ENCODE results near the gene PPP1R3C.
A peak's percentile ranks its signal among the peaks of the same experiment; 100 is the strongest.

PPP1R3C gene

DNA sequence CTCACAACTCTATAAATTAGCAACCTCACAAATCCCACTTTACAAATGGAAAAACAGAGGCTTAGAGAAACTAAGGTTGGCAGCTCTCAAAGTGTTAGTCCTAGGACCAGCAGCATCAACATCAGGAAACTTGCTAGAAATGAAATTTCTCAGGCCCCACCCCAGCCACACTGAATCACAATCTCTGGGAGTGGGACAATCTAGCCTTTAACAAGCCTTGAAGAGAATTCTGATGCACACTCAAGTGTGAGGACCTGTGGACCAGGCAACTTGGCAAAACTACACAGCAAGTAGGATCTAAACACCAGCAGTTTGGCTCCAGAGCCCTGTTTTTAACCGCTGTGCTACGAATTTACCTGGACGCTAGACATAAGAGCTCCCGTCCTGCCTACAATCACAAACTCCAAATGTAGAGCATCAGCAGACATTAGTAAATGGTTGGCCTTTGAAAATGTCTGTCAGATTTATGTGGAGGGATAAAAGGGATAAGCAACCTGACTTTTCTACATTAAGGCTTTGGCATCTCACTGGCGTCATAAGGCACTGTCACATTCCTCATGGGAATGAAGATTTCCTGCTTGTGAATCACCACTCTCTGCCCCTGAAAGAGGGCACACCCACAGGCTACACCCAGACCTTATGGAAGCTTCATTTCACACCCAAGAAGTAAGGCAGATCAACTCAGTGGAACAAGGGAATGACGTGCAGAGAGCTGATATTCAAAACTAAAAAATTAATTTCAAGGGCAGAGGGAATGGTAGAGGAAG is 34.5 kb downstream of the PPP1R3C start:
- no peak for DNase-seq

DNA sequence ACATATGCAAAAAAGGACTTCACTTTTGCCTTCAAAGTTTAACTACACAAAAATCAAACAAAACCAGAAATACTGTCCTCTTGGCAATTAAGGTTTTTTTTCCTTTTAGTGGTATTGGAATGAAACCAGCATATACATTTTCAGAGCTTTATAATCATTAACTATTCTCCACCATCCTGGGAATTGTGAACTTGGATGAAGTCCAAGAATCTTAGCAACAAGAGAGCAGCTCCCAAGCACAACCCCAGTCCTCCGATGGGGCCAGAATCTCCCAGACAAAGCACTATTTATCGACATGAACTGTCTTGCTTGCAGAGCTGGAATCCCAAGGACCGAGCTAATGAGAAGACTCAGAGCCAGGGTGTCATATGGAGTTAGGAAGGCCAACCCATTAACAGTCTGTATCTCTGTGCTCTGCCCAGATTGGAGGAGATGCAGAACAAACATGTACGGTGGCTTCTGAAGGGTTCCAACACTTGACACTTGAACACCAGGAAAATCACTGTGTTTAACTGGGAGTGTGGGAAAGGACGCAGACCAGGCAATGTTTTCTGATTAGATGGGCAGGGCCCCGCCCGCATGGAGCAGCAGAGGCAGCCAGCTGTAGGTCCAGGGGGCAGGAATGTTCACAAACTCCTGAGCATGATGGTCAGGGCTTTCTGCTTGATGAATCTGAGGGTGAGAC is 35.5 kb downstream of the PPP1R3C start:
- no peak for DNase-seq

DNA sequence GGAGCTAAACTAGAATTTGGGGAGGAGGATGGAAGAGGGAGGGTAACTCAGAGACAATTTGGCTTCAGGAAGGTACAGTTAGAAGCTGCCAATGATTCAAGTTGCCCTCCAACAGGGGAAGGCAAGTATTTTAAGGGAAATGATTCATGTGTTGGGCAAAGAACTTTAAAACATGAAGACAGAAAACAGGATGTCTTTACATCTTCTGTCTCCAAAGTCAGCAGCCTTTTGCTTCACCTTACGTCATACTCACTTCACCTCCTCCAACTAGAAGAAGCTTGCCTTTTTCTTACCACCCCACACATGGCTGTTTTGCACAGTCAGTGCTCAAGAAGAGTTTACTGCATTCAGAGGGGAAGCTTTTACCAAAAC is 36.1 kb downstream of the PPP1R3C start:
- DNase-seq = no peak

DNA sequence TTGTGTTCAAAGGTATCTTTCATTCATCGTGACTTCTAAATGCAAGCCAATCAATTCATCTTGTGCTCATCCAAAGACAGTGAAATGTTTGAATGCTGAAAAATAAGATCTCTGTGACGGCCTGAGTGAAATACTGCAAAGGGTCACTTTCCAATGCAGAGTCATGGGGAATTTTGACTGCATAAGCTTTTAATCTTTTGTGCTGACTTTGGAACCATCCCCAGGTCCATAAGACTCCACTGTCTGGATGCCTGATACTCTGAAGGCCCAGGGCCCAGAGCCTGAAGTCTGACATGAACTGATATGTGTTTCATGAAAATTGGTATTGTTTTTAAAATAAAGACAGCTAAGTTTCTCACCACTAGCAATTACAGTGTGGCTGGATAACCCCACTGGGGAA is 39.0 kb downstream of the PPP1R3C start:
- no peak for DNase-seq

DNA sequence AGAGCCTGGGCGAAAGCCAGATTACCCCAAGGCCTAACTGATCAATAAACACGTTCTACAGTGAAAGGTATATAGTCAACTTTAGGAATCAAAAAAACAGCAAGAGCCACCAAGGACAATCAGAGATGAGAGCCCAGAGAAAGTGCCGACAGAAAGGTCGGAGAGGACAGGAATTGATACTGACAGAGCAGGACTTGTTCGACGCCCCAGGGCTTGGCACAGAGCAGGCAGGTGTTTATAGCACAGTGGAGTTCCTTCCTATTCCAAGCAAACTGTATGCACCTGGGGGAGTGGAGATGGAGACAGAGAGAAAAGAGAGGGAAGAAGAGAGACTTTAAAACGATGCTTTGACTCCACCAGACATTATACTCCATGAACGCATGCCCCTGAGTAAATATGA is 39.5 kb downstream of the PPP1R3C start:
- DNase-seq = no peak

DNA sequence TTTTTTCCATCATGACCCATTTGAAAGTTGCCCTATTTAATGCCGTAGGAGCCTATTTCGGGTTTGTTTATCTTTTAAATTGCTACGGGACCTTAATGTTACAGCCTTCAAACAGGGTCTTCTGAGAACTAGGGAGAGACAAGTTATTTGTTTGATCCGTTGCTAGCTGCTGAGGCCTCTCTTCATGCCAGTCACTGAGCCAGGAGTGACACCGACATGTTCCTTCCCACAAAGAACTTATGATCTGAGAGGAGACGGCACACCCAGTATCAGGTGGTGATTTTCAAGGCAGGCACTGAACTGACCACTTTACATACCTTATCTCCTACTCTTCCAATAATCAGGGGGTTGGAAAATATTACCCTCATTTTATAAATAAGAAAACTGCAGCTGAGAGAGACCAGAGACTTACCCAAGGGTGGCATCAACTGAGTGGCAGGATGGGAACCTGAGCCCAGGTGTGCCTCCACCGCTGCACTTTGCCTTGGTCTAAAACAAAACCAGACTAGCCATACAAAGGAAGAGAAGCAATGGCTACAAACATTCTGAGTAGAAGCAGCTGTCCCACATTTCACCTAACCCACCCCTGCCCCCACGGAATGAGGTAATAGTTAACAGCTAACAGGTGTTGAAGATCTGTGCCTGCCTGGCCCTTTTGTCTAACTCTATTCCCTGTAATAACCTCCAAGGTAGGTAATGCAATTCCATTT is 40.5 kb downstream of the PPP1R3C start:
- no peak for DNase-seq

DNA sequence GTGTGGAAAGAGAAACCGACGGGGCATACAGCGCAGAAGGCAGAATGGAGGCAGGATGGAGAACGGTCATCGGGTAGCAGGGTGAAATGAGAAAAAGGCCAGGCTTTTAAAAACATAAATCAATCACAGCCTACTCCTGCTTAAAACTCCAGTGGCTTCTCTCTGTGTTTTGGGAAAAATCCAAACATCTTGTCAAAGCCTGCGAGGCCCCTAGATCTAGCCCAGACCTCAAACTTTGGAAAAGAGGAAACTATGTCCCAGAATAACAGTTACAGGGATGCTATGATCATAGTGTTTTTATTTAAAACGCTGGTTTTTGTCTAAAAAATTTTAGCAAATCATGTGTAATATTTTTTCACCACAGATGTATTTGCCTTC is 41.1 kb downstream of the PPP1R3C start:
- DNase-seq = no peak

DNA sequence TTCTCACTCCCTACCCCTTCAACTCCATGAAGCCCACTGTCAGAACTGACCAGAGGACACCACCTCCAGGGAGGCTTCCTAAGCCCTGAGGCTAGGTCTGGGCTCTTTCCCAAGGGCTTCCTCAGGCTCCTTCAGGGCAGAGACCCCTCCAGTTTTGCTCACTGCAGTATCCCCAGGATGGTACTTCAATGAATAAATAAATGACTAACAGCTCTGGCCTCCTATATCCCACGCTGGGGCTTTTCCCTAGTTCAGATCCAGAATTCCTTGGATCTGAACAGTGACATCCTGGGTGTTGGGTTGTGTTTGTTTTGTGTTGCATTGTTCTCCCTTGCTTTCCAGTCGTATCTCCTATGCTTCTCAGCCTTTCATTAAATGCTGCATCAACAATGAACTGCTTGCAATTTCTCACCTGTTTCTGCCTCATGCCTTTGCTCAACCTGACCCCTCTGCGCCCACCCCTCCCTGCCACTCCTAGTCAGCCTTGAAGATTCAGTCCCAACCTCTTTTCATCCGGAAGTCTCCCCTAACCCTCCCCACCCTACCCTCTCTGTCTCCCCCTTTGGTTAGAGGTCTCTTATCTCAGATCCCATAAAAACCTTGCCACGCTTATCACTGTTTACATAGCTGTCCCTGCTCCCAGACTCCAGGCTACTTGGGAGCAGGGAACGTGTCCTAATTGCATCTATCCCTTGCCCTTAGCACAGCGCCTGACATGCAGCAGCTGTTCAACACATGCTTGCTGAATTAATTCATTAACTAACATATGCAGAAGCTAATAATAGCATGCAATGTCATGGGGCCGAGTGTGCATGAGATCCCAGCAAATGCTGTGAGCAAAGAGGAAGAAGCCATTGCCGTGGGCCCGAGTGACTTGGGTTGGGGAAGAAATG is 41.7 kb downstream of the PPP1R3C start:
- DNase-seq = peak; percentile 16

DNA sequence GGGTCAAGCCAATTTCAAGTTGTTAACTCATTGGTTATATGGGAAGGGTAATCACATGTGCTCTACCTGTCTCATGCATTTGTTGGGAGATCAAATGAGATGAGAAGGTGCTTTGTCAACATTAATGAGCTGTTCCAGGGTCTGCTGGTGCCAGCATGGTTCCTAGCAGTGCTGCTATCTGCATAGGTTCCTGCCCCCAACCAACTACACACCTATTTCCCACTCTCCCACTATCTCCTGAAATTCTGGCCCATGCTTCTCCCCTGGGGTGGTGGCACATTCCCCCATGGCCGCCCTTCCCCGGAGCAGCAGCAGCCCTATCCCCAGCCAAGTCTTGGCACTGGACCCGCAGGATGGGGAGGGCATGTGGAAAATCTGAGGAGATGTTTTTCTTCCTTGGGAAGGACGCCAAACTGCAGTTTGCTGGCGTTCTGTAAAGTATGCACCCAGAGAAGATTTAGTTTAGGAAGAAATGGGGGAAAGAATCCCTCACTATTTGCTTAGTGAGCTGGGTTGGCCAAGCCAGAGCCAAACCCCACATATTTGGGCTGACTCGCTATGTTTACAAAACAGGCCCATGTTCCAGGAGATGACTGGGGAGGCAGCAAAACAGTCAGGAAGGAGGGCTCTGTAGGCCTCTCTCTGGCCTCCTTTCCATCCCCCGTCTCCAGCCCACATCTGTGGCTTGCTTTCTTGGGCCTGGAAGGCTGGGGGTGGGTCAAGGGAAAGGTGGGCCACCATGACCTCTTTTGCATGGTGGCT is 42.5 kb downstream of the PPP1R3C start:
- DNase-seq = no peak

DNA sequence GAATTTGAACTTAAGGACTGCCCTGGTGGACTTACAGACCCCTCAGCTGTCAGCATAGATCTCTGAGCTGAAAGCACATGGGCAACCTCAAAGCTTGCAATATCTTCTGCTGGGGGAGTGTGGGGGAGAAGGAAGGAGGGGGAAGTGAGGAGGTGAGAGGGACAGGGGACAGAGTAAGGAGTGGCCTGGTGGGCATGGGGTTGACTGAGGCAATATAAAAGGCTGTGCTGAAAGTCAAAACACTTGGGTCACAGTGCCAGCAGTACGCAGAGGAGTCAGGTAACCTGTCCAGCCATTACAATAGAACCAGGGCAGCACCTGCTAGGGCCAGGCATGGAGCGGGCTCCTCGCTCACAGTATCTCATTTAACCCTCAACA is 43.2 kb downstream of the PPP1R3C start:
- no peak for DNase-seq

DNA sequence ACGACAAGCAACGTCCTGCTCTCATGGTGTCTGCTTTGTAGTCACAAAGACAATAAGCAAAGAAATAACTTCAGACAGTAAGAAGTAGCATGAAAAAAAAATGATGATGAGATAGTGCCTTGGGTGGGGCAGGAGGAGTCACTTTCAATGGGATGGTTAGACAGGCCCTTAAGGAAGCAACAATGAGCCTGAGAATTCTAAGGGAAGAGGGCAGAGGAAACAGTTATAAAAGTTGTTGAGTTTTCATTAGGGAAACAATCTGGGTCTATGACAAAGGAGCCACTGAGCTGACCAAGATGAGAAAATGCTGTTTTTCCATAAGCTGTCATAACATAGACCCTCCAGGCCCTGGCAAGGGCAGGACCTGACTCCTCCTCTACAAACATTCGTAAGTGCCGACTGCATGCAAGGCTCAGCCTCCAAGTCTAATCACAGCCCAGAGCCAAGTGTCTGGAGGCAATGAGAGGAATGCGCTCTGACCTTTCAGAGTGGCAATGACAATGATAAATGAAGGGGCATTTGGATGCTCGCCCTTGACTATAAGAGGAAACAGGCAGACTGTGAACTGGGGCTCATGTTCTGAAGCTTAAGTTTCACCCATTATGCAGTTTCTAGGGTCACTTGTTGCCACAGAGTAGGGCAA is 43.7 kb downstream of the PPP1R3C start:
- DNase-seq = no peak

DNA sequence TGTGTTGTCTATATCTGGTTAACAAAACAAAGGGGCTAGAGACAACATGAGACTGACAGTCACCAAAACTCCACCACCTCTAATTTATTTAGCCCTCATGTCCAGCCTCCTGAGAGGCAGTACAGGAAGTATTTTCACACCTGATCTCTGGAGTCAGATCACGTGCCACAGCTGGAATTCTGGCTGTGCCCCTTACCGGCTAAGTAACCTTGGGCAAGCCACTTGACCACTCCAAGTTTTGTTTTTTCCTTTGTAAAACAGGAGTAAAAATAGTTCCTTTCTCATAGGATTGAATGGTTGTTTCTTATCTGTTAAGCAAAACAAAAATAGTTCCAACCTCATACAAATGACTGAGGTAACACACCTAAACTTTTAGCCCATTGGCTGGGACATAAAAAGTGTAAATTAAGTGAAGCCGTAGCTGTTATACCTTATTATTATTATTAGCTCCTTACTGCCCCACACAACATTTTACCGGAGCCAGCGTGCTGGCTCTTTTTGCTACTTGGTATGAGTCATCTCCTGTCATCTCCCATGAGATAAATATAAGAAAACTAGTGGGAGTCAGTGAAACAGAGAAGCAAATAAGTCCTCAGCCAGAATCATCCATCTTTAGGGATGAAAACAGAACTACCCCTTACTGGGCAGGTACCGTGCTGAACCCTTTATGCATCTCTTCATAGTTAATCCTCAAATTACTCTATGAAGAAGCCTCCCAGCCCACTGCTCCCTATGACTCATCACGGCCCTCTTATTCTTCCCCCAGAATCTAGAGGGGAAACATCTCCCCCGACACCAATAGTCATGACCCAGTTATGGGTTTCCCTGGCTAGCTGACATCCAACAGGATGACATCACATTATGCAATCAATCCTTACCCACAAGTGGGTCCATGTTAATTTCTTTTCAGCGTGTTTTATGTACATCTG is 44.9 kb downstream of the PPP1R3C start:
- no peak for DNase-seq

DNA sequence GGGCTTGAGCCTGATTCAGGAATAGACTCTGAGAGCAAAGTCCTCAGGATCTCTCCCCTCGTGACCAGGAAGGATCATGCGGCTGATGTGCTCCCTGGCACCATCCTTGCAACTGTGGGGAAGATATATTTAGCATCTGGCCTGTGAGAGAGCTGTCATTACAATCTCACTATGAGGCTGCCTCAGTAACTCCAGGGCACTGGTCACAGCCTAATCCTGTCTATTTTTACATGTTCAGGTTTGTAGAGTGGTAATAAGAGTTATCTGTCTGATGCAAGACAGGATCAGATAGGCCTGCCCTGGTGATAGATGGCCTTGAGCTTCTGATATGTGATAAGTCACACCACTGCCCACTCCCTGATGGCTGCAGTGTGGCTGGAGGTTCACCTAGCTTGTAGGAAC is 50.7 kb downstream of the PPP1R3C start:
- DNase-seq = no peak

DNA sequence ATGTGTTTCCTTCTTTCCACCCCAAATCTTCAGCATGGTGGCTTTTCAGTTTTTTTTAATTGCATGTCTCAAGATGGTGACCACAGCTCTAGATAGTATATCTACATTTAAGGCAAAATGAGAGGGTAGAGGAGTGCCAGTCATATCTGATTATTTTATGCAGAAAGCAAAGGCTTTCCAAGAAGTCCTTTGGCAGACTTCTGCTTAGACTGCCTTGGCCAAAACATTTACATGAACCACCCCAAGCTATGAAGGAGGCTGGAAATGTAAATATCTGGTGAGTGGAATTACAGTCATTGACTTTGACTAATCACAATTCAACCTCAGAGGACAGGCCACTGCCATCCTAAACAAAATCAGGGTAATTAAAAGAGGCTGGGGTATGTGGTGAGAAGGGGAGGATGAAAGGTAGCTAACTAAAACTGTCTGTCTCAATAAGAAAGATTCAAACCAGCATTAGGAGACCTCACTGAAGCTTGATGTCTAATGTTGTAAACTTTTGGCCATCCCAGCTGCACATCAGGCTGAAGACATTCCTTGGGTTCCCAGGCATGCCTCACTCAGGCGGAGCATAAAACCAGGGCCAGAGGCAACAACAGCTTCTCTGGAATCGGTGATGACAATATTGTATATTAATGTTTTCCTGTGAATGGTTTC is 53.4 kb downstream of the PPP1R3C start:
- DNase-seq = no peak

All from NCI-H524 treated with DMSO at 0.1 percent for 48 hours (cell line).